ENCODE measurements around the gene PTPN20. TPM values are rescaled to one million over a fixed set of nuclear protein-coding genes. Genes with fewer than 3 reads are reported as not detected.

Gene PTPN20
- total and polyA plus RNA-seq, 5 donors from 2014 or later: 0.17 to 0.69 (median 0.44) TPM; not detected in 2

- H3K27me3 Mint-ChIP-seq: no peaks in the 10 kb centered on the region
- H3K9me3 Mint-ChIP-seq: no peaks in the 10 kb centered on the region
- no peaks in the 10 kb centered on the region for H3K27me3 ChIP-seq (ENCODE audit: control insufficient read depth, insufficient read depth, low read length)
- ATAC-seq (ENCODE audit: low read depth in 2 of 2) (peak; percentile 51 to 61), DNase-seq (peak; percentile 21 to 62 (median 48))
- no peak overlapping the region for H3K27ac Mint-ChIP-seq
- no peaks in the 10 kb centered on the region for H3K4me1 ChIP-seq (ENCODE audit: control insufficient read depth, insufficient read depth, low read length, poor library complexity, severe bottlenecking)
- no peak overlapping the region for H3K27ac ChIP-seq (ENCODE audit: insufficient read depth, low read length, poor library complexity, severe bottlenecking)
- H3K4me3 ChIP-seq (ENCODE audit: low read depth, low read length): no peak overlapping the region
- H3K36me3 ChIP-seq (ENCODE audit: control insufficient read depth, insufficient read depth, low read length): no peaks in the 10 kb centered on the region
- H3K9me3 ChIP-seq (ENCODE audit: control insufficient read depth in 2 of 2, low read length in 2 of 2): no peaks in the 10 kb centered on the region
- peaks cover 0 to 5% (median 0%) of the 10 kb centered on the region in 4 donors for H3K4me1 Mint-ChIP-seq
- no peaks in the 10 kb centered on the region for H3K36me3 Mint-ChIP-seq
- H3K4me3 Mint-ChIP-seq: no peak overlapping the region
Measured at GRCh38 chr10:47024399-47025252, 113.4 kb downstream of the PTPN20 start.

GRCh38 chr10:47025253-47025539 lies 114.0 kb downstream of the PTPN20 start:
- Histone ChIP-seq H3K4me1 (ENCODE audit: control insufficient read depth, insufficient read depth, low read length, poor library complexity, severe bottlenecking) (no peaks in the 10 kb centered on the region), H3K9me3 (ENCODE audit: control insufficient read depth in 2 of 2, low read length in 2 of 2) (no peaks in the 10 kb centered on the region), H3K27ac (ENCODE audit: insufficient read depth, low read length, poor library complexity, severe bottlenecking) (no peak overlapping the region), H3K27me3 (ENCODE audit: control insufficient read depth, insufficient read depth, low read length) (no peaks in the 10 kb centered on the region), H3K4me3 (ENCODE audit: low read depth, low read length) (no peak overlapping the region), H3K36me3 (ENCODE audit: control insufficient read depth, insufficient read depth, low read length) (no peaks in the 10 kb centered on the region)
- ATAC-seq (ENCODE audit: low read depth in 2 of 2) (no peak), DNase-seq (no peak)
- H3K27me3 Mint-ChIP-seq: no peaks in the 10 kb centered on the region
- H3K4me1 Mint-ChIP-seq: peaks cover 0 to 5% (median 0%) of the 10 kb centered on the region in 4 donors
- no peaks in the 10 kb centered on the region for H3K36me3 Mint-ChIP-seq
- H3K9me3 Mint-ChIP-seq: no peaks in the 10 kb centered on the region
- H3K4me3 Mint-ChIP-seq: no peak overlapping the region
- H3K27ac Mint-ChIP-seq: no peak overlapping the region

- no peaks in the 10 kb centered on the region for H3K36me3 Mint-ChIP-seq
- no peak overlapping the region for H3K27ac ChIP-seq (ENCODE audit: insufficient read depth, low read length, poor library complexity, severe bottlenecking)
- H3K9me3 Mint-ChIP-seq: no peaks in the 10 kb centered on the region
- ATAC-seq (ENCODE audit: low read depth in 2 of 2) (no peak), DNase-seq (no peak)
- no peaks in the 10 kb centered on the region for H3K36me3 ChIP-seq (ENCODE audit: control insufficient read depth, insufficient read depth, low read length)
- no peaks in the 10 kb centered on the region for H3K9me3 ChIP-seq (ENCODE audit: control insufficient read depth in 2 of 2, low read length in 2 of 2)
- H3K27me3 ChIP-seq (ENCODE audit: control insufficient read depth, insufficient read depth, low read length): no peaks in the 10 kb centered on the region
- no peak overlapping the region for H3K4me3 Mint-ChIP-seq
- peaks cover 0 to 5% (median 0%) of the 10 kb centered on the region in 4 donors for H3K4me1 Mint-ChIP-seq
- no peaks in the 10 kb centered on the region for H3K27me3 Mint-ChIP-seq
- H3K4me1 ChIP-seq (ENCODE audit: control insufficient read depth, insufficient read depth, low read length, poor library complexity, severe bottlenecking): no peaks in the 10 kb centered on the region
- H3K27ac Mint-ChIP-seq: no peak overlapping the region
- H3K4me3 ChIP-seq (ENCODE audit: low read depth, low read length): no peak overlapping the region
Measured at GRCh38 chr10:47025540-47026300, 114.5 kb downstream of the PTPN20 start.

- no peaks in the 10 kb centered on the region for H3K9me3 ChIP-seq (ENCODE audit: control insufficient read depth in 2 of 2, low read length in 2 of 2)
- no peaks in the 10 kb centered on the region for H3K36me3 ChIP-seq (ENCODE audit: control insufficient read depth, insufficient read depth, low read length)
- DNase-seq (no peak), ATAC-seq (ENCODE audit: low read depth in 2 of 2) (no peak)
- Mint-ChIP-seq H3K27me3 (no peaks in the 10 kb centered on the region), H3K4me3 (no peak overlapping the region), H3K9me3 (no peaks in the 10 kb centered on the region), H3K36me3 (no peaks in the 10 kb centered on the region), H3K4me1 (peaks cover 0 to 5% (median 0%) of the 10 kb centered on the region in 4 donors), H3K27ac (no peak overlapping the region)
- no peaks in the 10 kb centered on the region for H3K27me3 ChIP-seq (ENCODE audit: control insufficient read depth, insufficient read depth, low read length)
- H3K4me1 ChIP-seq (ENCODE audit: control insufficient read depth, insufficient read depth, low read length, poor library complexity, severe bottlenecking): no peaks in the 10 kb centered on the region
- H3K27ac ChIP-seq (ENCODE audit: insufficient read depth, low read length, poor library complexity, severe bottlenecking): no peak overlapping the region
- no peak overlapping the region for H3K4me3 ChIP-seq (ENCODE audit: low read depth, low read length)
Measured at GRCh38 chr10:47026301-47027107, 115.3 kb downstream of the PTPN20 start.

- no peaks in the 10 kb centered on the region for H3K9me3 Mint-ChIP-seq
- no peaks in the 10 kb centered on the region for H3K4me1 ChIP-seq (ENCODE audit: control insufficient read depth, insufficient read depth, low read length, poor library complexity, severe bottlenecking)
- no peaks in the 10 kb centered on the region for H3K27me3 ChIP-seq (ENCODE audit: control insufficient read depth, insufficient read depth, low read length)
- ATAC-seq (ENCODE audit: low read depth in 2 of 2) (no peak), DNase-seq (no peak)
- no peak overlapping the region for H3K27ac ChIP-seq (ENCODE audit: insufficient read depth, low read length, poor library complexity, severe bottlenecking)
- H3K36me3 Mint-ChIP-seq: no peaks in the 10 kb centered on the region
- H3K27me3 Mint-ChIP-seq: no peaks in the 10 kb centered on the region
- H3K4me3 Mint-ChIP-seq: no peak overlapping the region
- no peaks in the 10 kb centered on the region for H3K36me3 ChIP-seq (ENCODE audit: control insufficient read depth, insufficient read depth, low read length)
- no peaks in the 10 kb centered on the region for H3K9me3 ChIP-seq (ENCODE audit: control insufficient read depth in 2 of 2, low read length in 2 of 2)
- H3K27ac Mint-ChIP-seq: peak overlapping the region in 1 of 3 donors; percentile 15
- H3K4me3 ChIP-seq (ENCODE audit: low read depth, low read length): no peak overlapping the region
- H3K4me1 Mint-ChIP-seq: peaks cover 0 to 5% (median 0%) of the 10 kb centered on the region in 4 donors
Measured at GRCh38 chr10:47027108-47027783, 116.0 kb downstream of the PTPN20 start.

GRCh38 chr10:47027784-47028260 lies 116.6 kb downstream of the PTPN20 start:
- ATAC-seq (ENCODE audit: low read depth in 2 of 2): no peak
- H3K4me1 ChIP-seq (ENCODE audit: control insufficient read depth, insufficient read depth, low read length, poor library complexity, severe bottlenecking): no peaks in the 10 kb centered on the region
- H3K27ac Mint-ChIP-seq: peak overlapping the region in 1 of 3 donors; percentile 15
- no peaks in the 10 kb centered on the region for H3K9me3 ChIP-seq (ENCODE audit: control insufficient read depth in 2 of 2, low read length in 2 of 2)
- H3K27me3 ChIP-seq (ENCODE audit: control insufficient read depth, insufficient read depth, low read length): no peaks in the 10 kb centered on the region
- no peak for DNase-seq
- no peak overlapping the region for H3K4me3 Mint-ChIP-seq
- H3K4me1 Mint-ChIP-seq: peaks cover 0 to 5% (median 0%) of the 10 kb centered on the region in 4 donors
- H3K9me3 Mint-ChIP-seq: no peaks in the 10 kb centered on the region
- no peaks in the 10 kb centered on the region for H3K36me3 Mint-ChIP-seq
- no peak overlapping the region for H3K4me3 ChIP-seq (ENCODE audit: low read depth, low read length)
- H3K36me3 ChIP-seq (ENCODE audit: control insufficient read depth, insufficient read depth, low read length): no peaks in the 10 kb centered on the region
- no peaks in the 10 kb centered on the region for H3K27me3 Mint-ChIP-seq
- no peak overlapping the region for H3K27ac ChIP-seq (ENCODE audit: insufficient read depth, low read length, poor library complexity, severe bottlenecking)

GRCh38 chr10:47028466-47028865 lies 117.2 kb downstream of the PTPN20 start:
- Mint-ChIP-seq H3K4me1 (peaks cover 0 to 5% (median 0%) of the 10 kb centered on the region in 4 donors), H3K4me3 (no peak overlapping the region), H3K36me3 (no peaks in the 10 kb centered on the region), H3K27ac (no peak overlapping the region), H3K9me3 (no peaks in the 10 kb centered on the region), H3K27me3 (no peaks in the 10 kb centered on the region)
- Histone ChIP-seq H3K27me3 (ENCODE audit: control insufficient read depth, insufficient read depth, low read length) (no peaks in the 10 kb centered on the region), H3K4me1 (ENCODE audit: control insufficient read depth, insufficient read depth, low read length, poor library complexity, severe bottlenecking) (no peaks in the 10 kb centered on the region), H3K27ac (ENCODE audit: insufficient read depth, low read length, poor library complexity, severe bottlenecking) (no peak overlapping the region), H3K4me3 (ENCODE audit: low read depth, low read length) (no peak overlapping the region), H3K36me3 (ENCODE audit: control insufficient read depth, insufficient read depth, low read length) (no peaks in the 10 kb centered on the region), H3K9me3 (ENCODE audit: control insufficient read depth in 2 of 2, low read length in 2 of 2) (no peaks in the 10 kb centered on the region)
- no peak for ATAC-seq (ENCODE audit: low read depth in 2 of 2)
- no peak for DNase-seq

Data from CD4-positive, CD25-positive, alpha-beta regulatory T cell (primary cell).